VCaP (cell line): ENCODE results near the gene TP53BP1.

Experiments
- H3K27ac ChIP-seq: fragments of 450-650 bp; 2 replicates; pipeline ENCODE4 v1.5.1; 2017
- CTCF ChIP-seq: fragments of 450-650 bp; conservative IDR thresholded peaks from 2 replicates; pipeline ENCODE4 v1.5.1; 2017; ENCODE audit warnings: mild to moderate bottlenecking, moderate library complexity

Gene TP53BP1

GRCh38 chr15:43513550-43513949 lies 20.6 kb upstream of the TP53BP1 start:
- no peak overlapping the region for H3K27ac ChIP-seq

GRCh38 chr15:43511012-43511885 lies 18.3 kb upstream of the TP53BP1 start:
- peak overlapping the region; percentile 83 for H3K27ac ChIP-seq
- peak; percentile 54 for TF ChIP-seq CTCF

More at GRCh38 chr15:43513550-43513949, 20.6 kb upstream of the TP53BP1 start:
- TF ChIP-seq CTCF, result no peak

- H3K27ac ChIP-seq, result peak overlapping the region; percentile 83
- TF ChIP-seq CTCF, result peak; percentile 34; the same call in 1 of the 2 replicates
Observed at GRCh38 chr15:43510200-43511011, 17.4 kb upstream of the TP53BP1 start.

- H3K27ac ChIP-seq, result peak overlapping the region; percentile 83
- TF ChIP-seq CTCF, result no peak
Observed at GRCh38 chr15:43509660-43510199, 16.8 kb upstream of the TP53BP1 start.

- peak overlapping the region; percentile 83 for H3K27ac ChIP-seq
- TF ChIP-seq CTCF, result no peak
Observed at GRCh38 chr15:43508991-43509659, 16.2 kb upstream of the TP53BP1 start.

- no peak overlapping the region for H3K27ac ChIP-seq
- TF ChIP-seq CTCF, result no peak
Observed at GRCh38 chr15:43508421-43508820, 15.5 kb upstream of the TP53BP1 start.
